ENCODE results near the gene HVCN1.
"Not testable (repeated sequence)": the region's sequence is repeated elsewhere in the genome, so short reads cannot be mapped to it uniquely, and the experiment has no call there.

The HVCN1 gene

GRCh38 chr12:110619534-110619953 lies 69.4 kb downstream of the HVCN1 start:
- DNase-seq (ENCODE audit: extremely low read depth in 1 of 2, low read depth in 1 of 2) = no peak

- DNase-seq (ENCODE audit: extremely low read depth in 1 of 2, low read depth in 1 of 2) = no peak
Observed at GRCh38 chr12:110616471-110617115, 72.3 kb downstream of the HVCN1 start.

GRCh38 chr12:110615171-110615570 lies 73.7 kb downstream of the HVCN1 start:
- no peak for DNase-seq (ENCODE audit: extremely low read depth in 1 of 2, low read depth in 1 of 2)

GRCh38 chr12:110613771-110614684 lies 74.9 kb downstream of the HVCN1 start, which contains the start of gene TCTN1:
TCTN1 (plus strand) TSS chr12:110614129; CDS start chr12:110614183, 54 bp downstream.
- DNase-seq (ENCODE audit: extremely low read depth in 1 of 2, low read depth in 1 of 2) = peak; percentile 86 to 95

GRCh38 chr12:110613071-110613770 lies 75.7 kb downstream of the HVCN1 start:
- no peak for DNase-seq (ENCODE audit: extremely low read depth in 1 of 2, low read depth in 1 of 2)

GRCh38 chr12:110606253-110606611 lies 82.7 kb downstream of the HVCN1 start:
- DNase-seq (ENCODE audit: extremely low read depth in 1 of 2, low read depth in 1 of 2) = no peak

GRCh38 chr12:110602085-110602814 lies 86.7 kb downstream of the HVCN1 start:
- DNase-seq (ENCODE audit: extremely low read depth in 1 of 2, low read depth in 1 of 2) = not testable (repeated sequence)

- no peak for DNase-seq (ENCODE audit: extremely low read depth in 1 of 2, low read depth in 1 of 2)
Observed at GRCh38 chr12:110600254-110600653, 88.7 kb downstream of the HVCN1 start.

- DNase-seq (ENCODE audit: extremely low read depth in 1 of 2, low read depth in 1 of 2) = no peak
Observed at GRCh38 chr12:110599334-110599733, 89.6 kb downstream of the HVCN1 start.
